K562 (cell line): ENCODE measurements around the gene HSPA4. TPM values are rescaled to one million over a fixed set of nuclear protein-coding genes. Genes with fewer than 3 reads are reported as not detected.

ENCODE experiments used
- C11orf30 ChIP-seq: fragments of 450-650 bp; IDR thresholded peaks from 2 replicates; pipeline ENCODE4 v1.6.1; 2016; ENCODE audit warnings: low read depth, mild to moderate bottlenecking
- CC2D1A ChIP-seq: fragments of 450-650 bp; IDR thresholded peaks from 2 replicates; pipeline ENCODE4 v1.6.1; 2017; ENCODE audit warnings: mild to moderate bottlenecking
- COPS2 ChIP-seq: fragments of 450-650 bp; conservative IDR thresholded peaks from 2 replicates; pipeline ENCODE4 v1.6.1; 2016; ENCODE audit warnings: mild to moderate bottlenecking, moderate library complexity
- CREBBP ChIP-seq: IDR thresholded peaks from one replicate; pipeline ENCODE4 v1.6.1; 2012; ENCODE audit warnings: low read depth, mild to moderate bottlenecking, control low read depth, inconsistent platforms, low read length
- HMG20B ChIP-seq: fragments of 250-450 bp; sonication (Bioruptor Pico); IDR thresholded peaks from 2 replicates; pipeline ENCODE4 v1.5.0; 2021; ENCODE audit warnings: mild to moderate bottlenecking
- KDM5B ChIP-seq: fragments of 200-600 bp; sonication (generic); IDR thresholded peaks from 2 replicates; pipeline ENCODE4 v1.6.1; 2012; ENCODE audit warnings: low read depth, mild to moderate bottlenecking, moderate library complexity, low read length, control low read depth, inconsistent platforms; ENCODE audit not compliant: insufficient replicate concordance
- MAFG ChIP-seq: fragments of 450-650 bp; conservative IDR thresholded peaks from 2 replicates; pipeline ENCODE4 v1.6.1; 2016; ENCODE audit warnings: missing genetic modification characterization, missing compliant biosample characterization
- MGA ChIP-seq: fragments of 450-650 bp; IDR thresholded peaks from 2 replicates; pipeline ENCODE4 v1.6.1; 2016; ENCODE audit warnings: mild to moderate bottlenecking, moderate library complexity
- NFE2 ChIP-seq: IDR thresholded peaks from 2 replicates; pipeline ENCODE4 v1.6.1; 2014; ENCODE audit warnings: antibody characterized with exemption, low read depth
- RAD51 ChIP-seq: fragments of 450-650 bp; IDR thresholded peaks from 2 replicates; pipeline ENCODE4 v1.7.1; 2016; ENCODE audit warnings: low read depth, mild to moderate bottlenecking, borderline replicate concordance
- SUPT5H ChIP-seq: fragments of 450-650 bp; IDR thresholded peaks from 2 replicates; pipeline ENCODE4 v1.6.1; 2016
- XRCC4 ChIP-seq: IDR thresholded peaks from one replicate; pipeline ENCODE4 v1.6.1; 2011; ENCODE audit not compliant: insufficient read depth, insufficient read length; ENCODE audit errors: extremely low read depth
- ZEB2 ChIP-seq: fragments of 450-650 bp; IDR thresholded peaks from 2 replicates; pipeline ENCODE4 v1.6.1; 2016
- ZNF316 ChIP-seq: fragments of 450-650 bp; IDR thresholded peaks from 2 replicates; pipeline ENCODE4 v1.6.1; 2016
- ZNF354B ChIP-seq: fragments of 250-450 bp; sonication (Bioruptor Pico); IDR thresholded peaks from 2 replicates; pipeline ENCODE4 v1.4.0; 2020
- ZNF77 ChIP-seq: fragments of 250-450 bp; sonication (Bioruptor Pico); IDR thresholded peaks from 2 replicates; pipeline ENCODE4 v1.5.0; 2020
- ZNF830 ChIP-seq: fragments of 250-450 bp; sonication (Bioruptor Pico); IDR thresholded peaks from 2 replicates; pipeline ENCODE4 v1.5.0; 2021; ENCODE audit warnings: mild to moderate bottlenecking
- polyA plus RNA-seq, 8 experiments: library from polyadenylated mRNA; depleted of rRNA in 4 of 8; stranded (reverse) in 5 of 8; unstranded in 3 of 8; fragments of >200 nt; fragmentation: Nextera tagmentation in 2 of 8; fragmentation: Illumina TruSeq in 1 of 8; extraction: Ambion mirVana in 2 of 8; extraction: Trizol in 1 of 8; gene quantifications; 2 replicates each; pipeline versions ENCODE4 v1.2.1 to v1.2.3, GENCODE V29; 2011 to 2014; ENCODE audit warnings: inconsistent platforms in 1 of 8, missing spikeins in 1 of 8
- total RNA-seq, 7 experiments: library from RNA; depleted of rRNA in 6 of 7; stranded (reverse); fragments of >200 nt in 6 of 7; fragmentation: Illumina TruSeq in 2 of 7; extraction: Trizol in 2 of 7; gene quantifications; 2 replicates each; pipeline versions ENCODE4 v1.2.1 to v1.2.3, GENCODE V29; 2011 to 2021; ENCODE audit warnings: low replicate concordance in 1 of 7

Gene HSPA4
- total and polyA plus RNA-seq, 9 of the 15 experiments (the other 6 are each of a cell fraction or from before 2014, with no cell fraction given) = 90.3 to 286 (median 148) TPM

GRCh38 chr5:133072021-133072420 lies 20.2 kb downstream of the HSPA4 start (continued):
- TF ChIP-seq RAD51 (no peak), CC2D1A (no peak), ZNF830 (CRISPR knock-in tag) (no peak), CREBBP (no peak), ZEB2 (no peak), ZNF354B (CRISPR knock-in tag) (no peak), MGA (no peak), ZNF316 (peak; percentile 8; the same call in 1 of the 2 replicates), ZNF77 (no peak), COPS2 (no peak), C11orf30 (peak; percentile 29; the same call in 1 of the 2 replicates), XRCC4 (no peak), NFE2 (peak; percentile 47), HMG20B (CRISPR knock-in tag) (no peak), SUPT5H (no peak), MAFG (0 out of 2 replicates have a peak, but pooled peaks have one; percentile 14), KDM5B (no peak)
